Measurements from ENCODE around the gene SPAG9.
"Not testable (repeated sequence)": the region's sequence is repeated elsewhere in the genome, so short reads cannot be mapped to it uniquely, and the experiment has no call there.

DNA sequence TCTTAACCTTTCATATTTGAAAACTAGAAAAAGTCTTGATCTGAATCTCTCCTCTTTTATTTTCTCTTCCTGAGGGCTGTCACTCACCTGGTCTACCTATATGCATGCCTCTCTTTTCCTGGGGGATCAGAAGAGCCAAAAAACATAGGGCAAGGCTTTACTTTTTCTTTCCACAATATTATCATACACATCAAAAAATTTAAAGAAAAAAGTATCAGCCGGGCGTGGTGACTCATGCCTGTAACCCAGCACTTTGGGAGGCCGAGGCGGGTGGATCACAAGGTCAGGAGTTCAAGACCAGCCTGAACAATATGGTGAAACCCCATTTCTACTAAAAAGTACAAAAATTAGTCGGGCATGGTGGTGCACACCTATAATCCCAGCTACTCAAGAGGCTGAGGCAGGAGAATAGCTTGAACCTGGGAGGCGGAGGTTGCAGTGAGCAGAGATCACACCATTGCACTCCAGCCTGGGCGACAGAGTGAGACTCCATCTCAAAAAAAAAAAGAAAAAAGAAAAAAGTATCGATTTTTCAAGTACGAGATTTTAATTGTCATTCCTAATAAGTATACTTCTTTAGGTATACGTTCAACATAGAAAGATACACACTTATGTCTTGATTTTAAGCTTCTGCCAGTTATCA, 1.9 kb upstream of the SPAG9 start:
- TF ChIP-seq, protein P1, sequence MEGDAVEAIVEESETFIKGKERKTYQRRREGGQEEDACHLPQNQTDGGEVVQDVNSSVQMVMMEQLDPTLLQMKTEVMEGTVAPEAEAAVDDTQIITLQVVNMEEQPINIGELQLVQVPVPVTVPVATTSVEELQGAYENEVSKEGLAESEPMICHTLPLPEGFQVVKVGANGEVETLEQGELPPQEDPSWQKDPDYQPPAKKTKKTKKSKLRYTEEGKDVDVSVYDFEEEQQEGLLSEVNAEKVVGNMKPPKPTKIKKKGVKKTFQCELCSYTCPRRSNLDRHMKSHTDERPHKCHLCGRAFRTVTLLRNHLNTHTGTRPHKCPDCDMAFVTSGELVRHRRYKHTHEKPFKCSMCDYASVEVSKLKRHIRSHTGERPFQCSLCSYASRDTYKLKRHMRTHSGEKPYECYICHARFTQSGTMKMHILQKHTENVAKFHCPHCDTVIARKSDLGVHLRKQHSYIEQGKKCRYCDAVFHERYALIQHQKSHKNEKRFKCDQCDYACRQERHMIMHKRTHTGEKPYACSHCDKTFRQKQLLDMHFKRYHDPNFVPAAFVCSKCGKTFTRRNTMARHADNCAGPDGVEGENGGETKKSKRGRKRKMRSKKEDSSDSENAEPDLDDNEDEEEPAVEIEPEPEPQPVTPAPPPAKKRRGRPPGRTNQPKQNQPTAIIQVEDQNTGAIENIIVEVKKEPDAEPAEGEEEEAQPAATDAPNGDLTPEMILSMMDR (conservative IDR thresholded peaks at IDR 0.05; ENCODE audit: low read depth, low read length), result not testable (repeated sequence)
- not testable (repeated sequence) for TF ChIP-seq EZH2phosphoT487 (IDR thresholded peaks at IDR 0.05; ENCODE audit: borderline replicate concordance, low read length); EZH2 (IDR thresholded peaks at IDR 0.05; ENCODE audit: low read length, unreplicated experiment)
